Activated CD8-positive, alpha-beta memory T cell treated with anti-CD3 and anti-CD28 coated beads, Interleukin-2, amount 50 U/mL, for 4 hours (primary cell): Measurements from ENCODE around the gene SCN9A.

Source experiments
- DNase-seq: peaks from one replicate; pipeline ENCODE4 v3.0.0-alpha.2; 2020

SCN9A gene

GRCh38 chr2:166163775-166164174 lies 212.0 kb downstream of the SCN9A start:
- DNase-seq, result no peak

GRCh38 chr2:166158546-166158945 lies 217.2 kb downstream of the SCN9A start:
- DNase-seq, result no peak

- DNase-seq, result no peak
Measured at GRCh38 chr2:166157578-166157977, 218.2 kb downstream of the SCN9A start.

- DNase-seq, result no peak
Measured at GRCh38 chr2:166156985-166157490, 218.7 kb downstream of the SCN9A start.

GRCh38 chr2:166155589-166155988 lies 220.2 kb downstream of the SCN9A start:
- DNase-seq, result no peak

GRCh38 chr2:166154685-166155338 lies 220.9 kb downstream of the SCN9A start:
- no peak for DNase-seq

- DNase-seq, result no peak
Measured at GRCh38 chr2:166152064-166152463, 223.7 kb downstream of the SCN9A start.

GRCh38 chr2:166148500-166149400 lies 227.0 kb downstream of the SCN9A start:
- DNase-seq, result no peak

- no peak for DNase-seq
Measured at GRCh38 chr2:166147883-166148282, 227.9 kb downstream of the SCN9A start.
